TTC549 (cell line): ENCODE data around the gene TEX12.
"Not testable (repeated sequence)": the region's sequence is repeated elsewhere in the genome, so short reads cannot be mapped to it uniquely, and the experiment has no call there.

ENCODE experiments used
- FAIRE-seq: peaks from 2 replicates; lab custom pipeline; 2012; peaks lifted over from hg19 to GRCh38; lab: Jason Lieb, UNC

Gene TEX12

GRCh38 chr11:112167145-112167544, at the start of gene TEX12:
TSS of gene TEX12 (plus strand) at chr11:112167372. CDS start at chr11:112169269, 1,897 bp downstream.
- FAIRE-seq, result no peak

- no peak for FAIRE-seq
Measured at GRCh38 chr11:112118176-112118575, 49.0 kb upstream of the TEX12 start.

- FAIRE-seq, result no peak
Measured at GRCh38 chr11:112121981-112122615, 45.1 kb upstream of the TEX12 start.

GRCh38 chr11:112123129-112123528, 44.0 kb upstream of the TEX12 start:
- FAIRE-seq, result no peak

GRCh38 chr11:112127056-112127455, 40.1 kb upstream of the TEX12 start:
- FAIRE-seq, result no peak

GRCh38 chr11:112128483-112129121, 38.6 kb upstream of the TEX12 start:
- FAIRE-seq, result no peak

- no peak for FAIRE-seq
Measured at GRCh38 chr11:112129656-112130055, 37.5 kb upstream of the TEX12 start.

GRCh38 chr11:112132737-112133136, 34.4 kb upstream of the TEX12 start:
- FAIRE-seq, result no peak

- FAIRE-seq, result no peak
Measured at GRCh38 chr11:112134473-112134872, 32.7 kb upstream of the TEX12 start.

- FAIRE-seq, result no peak
Measured at GRCh38 chr11:112143597-112143996, 23.6 kb upstream of the TEX12 start.

- FAIRE-seq, result no peak
Measured at GRCh38 chr11:112150517-112150916, 16.7 kb upstream of the TEX12 start.

GRCh38 chr11:112156153-112156955, 10.8 kb upstream of the TEX12 start:
- FAIRE-seq, result peak; percentile 60

- no peak for FAIRE-seq
Measured at GRCh38 chr11:112156956-112157766, 10.0 kb upstream of the TEX12 start.

- FAIRE-seq, result no peak
Measured at GRCh38 chr11:112159098-112160065, 7.8 kb upstream of the TEX12 start.

GRCh38 chr11:112160091-112160848, 6.9 kb upstream of the TEX12 start:
- FAIRE-seq, result no peak

- FAIRE-seq, result no peak
Measured at GRCh38 chr11:112161012-112161411, 6.2 kb upstream of the TEX12 start.

GRCh38 chr11:112162200-112162599, 5.0 kb upstream of the TEX12 start:
- not testable (repeated sequence) for FAIRE-seq

- FAIRE-seq, result no peak
Measured at GRCh38 chr11:112162761-112163546, 4.2 kb upstream of the TEX12 start.

- no peak for FAIRE-seq
Measured at GRCh38 chr11:112163875-112164685, 3.1 kb upstream of the TEX12 start, which contains the start of gene IL18. TSS of gene IL18 (minus strand) at chr11:112164094. CDS start at chr11:112155053, 9,041 bp downstream.
